Endometrial microvascular endothelial cells (primary cell): ENCODE data around the gene AHCYL2. TPM values are rescaled to one million over a fixed set of nuclear protein-coding genes. Genes with fewer than 3 reads are reported as not detected.

ENCODE experiments used
- in situ Hi-C: cut with HindIII; loops from 2 replicates; pipeline ENCODE4 v1.10.0; 2017; ENCODE audit warnings: low sequenced_read_pairs, low pct_unique_long_range_greater_than_20kb; ENCODE audit errors: inconsistent ontology term
- total RNA-seq: library from RNA; depleted of rRNA; stranded (reverse); fragments of >200 nt; gene quantifications from one replicate; pipeline ENCODE4 v1.2.3, GENCODE V29; 2015; ENCODE audit errors: inconsistent ontology term

The AHCYL2 gene
- total RNA-seq, result 6.3 TPM

DNA sequence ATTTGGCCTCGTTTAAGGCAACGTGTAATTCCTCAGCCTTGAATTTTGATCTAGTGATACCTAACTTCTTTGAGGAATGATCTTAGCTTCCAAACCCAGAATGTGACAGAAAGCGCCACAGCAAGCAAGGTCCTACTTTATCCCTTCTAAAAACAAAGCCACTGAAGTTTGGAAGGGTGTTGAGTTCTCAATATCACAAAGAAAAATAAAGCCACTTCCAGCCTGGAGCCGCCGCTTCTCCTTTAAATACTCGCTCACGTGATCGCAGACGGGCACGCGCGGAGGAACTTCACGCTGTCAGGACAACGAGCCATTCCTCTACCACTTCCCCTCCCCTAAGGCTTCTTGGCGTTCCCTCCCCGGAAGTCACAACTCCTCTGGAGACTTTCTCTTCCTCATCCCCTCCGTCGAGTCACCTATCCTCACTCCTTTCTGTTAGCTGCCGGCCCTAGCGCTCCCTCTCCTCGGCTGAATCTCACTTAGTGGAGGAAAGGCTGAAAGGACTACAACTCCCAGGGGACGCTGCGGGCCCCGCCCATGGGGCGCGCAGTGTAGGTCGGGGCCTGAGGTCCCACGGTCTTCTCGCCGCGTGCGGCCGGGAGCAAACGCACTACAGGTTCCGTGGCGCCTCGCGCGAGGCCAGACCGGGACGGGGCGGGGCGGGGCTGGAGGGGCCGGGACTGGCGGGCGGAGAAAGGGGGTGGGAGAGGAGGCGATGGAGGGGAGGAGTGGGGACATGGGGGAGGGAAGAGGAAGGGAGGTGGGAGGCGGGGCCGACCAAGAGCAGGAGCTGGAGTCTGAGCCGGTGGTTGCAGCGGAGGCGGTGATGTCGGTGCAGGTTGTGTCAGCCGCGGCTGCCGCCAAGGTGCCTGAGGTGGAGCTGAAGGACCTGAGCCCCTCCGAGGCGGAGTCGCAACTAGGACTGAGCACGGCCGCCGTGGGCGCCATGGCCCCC lies at the start of gene AHCYL2:
AHCYL2 (plus strand) TSS at position 780 of the 955 bp plus-strand sequence.
- in situ Hi-C loops, result no loop called here

DNA sequence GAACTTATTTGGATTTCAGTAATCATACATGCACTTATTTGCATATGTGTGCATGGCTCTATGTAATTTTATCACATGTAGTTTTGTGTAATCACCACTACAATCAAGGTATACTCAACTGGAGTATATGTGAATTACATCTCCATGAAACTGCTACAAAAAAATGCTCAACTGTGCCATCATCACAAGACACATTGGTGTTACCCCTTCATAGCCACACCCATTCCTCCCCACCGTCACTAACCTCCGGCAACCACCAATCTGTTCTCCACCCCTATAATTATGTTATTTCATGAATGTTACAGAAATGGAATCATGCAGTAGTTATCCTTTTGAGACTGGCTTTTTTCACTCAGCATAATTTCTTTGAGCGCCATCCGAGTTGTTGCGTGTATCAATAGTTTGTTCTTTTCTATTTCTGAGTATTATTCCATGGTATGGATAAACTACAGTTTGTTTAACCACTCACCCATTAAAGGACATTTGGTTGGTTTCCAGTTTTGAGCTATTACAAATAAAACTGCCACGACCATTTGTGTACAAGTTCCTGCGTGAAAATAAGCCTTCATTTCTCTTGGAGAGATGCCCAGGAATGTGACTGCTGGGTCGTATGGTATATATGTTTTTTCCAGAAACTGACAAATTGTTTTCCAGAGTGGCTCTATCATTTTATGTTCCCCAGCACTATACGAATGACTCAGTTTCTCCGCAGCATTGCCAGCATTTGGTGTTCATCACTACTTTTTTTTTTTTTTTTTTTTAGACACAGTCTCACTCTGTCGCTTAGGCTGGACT lies 47.7 kb upstream of the AHCYL2 start:
- in situ Hi-C loops, result no loop called here

GRCh38 chr7:129184981-129185670 lies 39.7 kb upstream of the AHCYL2 start:
- in situ Hi-C loops, result no loop called here

GRCh38 chr7:129186749-129187260 lies 38.0 kb upstream of the AHCYL2 start:
- in situ Hi-C loops, result no loop called here

GRCh38 chr7:129187681-129188371 lies 37.0 kb upstream of the AHCYL2 start:
- in situ Hi-C loops, result no loop called here

DNA sequence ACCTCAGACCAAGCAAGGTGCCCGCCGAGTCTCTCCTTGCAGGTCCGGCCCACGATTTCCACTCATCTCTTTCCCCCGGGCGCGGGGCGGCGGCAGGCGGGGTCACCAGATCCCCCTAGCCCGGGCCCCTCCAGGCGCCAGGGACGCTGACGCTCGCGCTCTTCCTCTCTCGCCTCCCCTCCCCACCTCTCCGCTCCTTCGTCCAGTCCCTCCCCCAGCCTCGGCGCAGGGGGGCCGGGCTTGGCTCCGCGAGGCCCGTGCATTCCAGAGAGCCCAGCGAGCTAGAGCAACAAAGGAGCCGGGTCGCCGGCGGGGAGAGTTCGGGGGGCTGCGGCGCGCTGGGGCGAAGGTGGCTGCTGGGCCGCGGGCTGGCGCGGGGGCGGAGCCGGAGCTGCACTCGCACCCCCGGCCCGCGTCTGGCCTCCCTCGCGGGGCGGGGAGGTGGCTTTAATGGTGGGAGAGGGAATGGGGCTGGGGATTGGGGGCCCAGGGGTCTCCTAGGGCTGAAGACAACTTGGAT lies 36.4 kb upstream of the AHCYL2 start, which contains the start of gene SMO:
SMO (plus strand) TSS at position 262 of the 520 bp plus-strand sequence. CDS start 519 bp downstream, outside the sequence.
- in situ Hi-C loops, result no loop called here

GRCh38 chr7:129188892-129189660 lies 35.8 kb upstream of the AHCYL2 start:
- in situ Hi-C loops, result no loop called here

GRCh38 chr7:129189661-129190310 lies 35.0 kb upstream of the AHCYL2 start:
- in situ Hi-C loops, result no loop called here

DNA sequence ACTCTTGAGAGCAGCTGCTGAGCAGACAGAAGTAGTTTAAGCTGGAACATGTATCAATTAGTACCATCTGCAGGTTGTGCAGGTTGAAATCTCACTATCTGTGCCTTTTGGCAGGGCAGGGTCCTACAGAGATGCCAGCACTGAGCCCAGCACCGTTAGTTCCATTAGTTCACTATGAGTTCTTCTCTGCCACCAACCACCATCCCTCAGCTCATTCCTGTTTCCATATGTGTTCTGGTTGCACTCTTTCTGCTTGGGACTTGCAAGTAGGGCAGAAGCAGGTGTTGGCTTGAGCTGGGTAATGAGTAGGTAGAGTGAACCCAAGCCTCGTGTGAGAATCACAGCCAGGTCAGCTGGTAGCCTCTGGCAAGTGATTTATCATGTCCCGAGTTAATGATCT lies 33.6 kb upstream of the AHCYL2 start:
- in situ Hi-C loops, result no loop called here

DNA sequence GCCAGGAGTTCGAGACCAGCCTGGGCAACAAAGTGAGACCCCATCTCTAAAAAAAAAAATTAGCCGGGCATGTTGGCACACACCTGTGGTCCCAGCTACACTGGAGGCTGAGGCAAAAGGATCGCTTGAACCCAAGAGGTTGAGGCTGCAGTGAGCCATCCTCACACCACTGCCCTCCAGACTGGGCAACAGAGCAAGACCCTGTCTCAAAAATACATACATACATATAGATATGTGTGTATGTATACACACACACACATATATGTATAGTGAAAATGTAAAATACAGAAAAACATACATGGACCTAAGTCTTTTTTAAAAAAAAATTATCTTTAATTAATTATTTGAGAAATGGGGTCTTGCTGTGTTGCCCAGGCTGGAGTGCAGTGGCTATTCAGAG lies 30.9 kb upstream of the AHCYL2 start:
- in situ Hi-C loops, result no loop called here

- in situ Hi-C loops, result no loop called here
Observed at GRCh38 chr7:129197771-129198170, 27.1 kb upstream of the AHCYL2 start.

DNA sequence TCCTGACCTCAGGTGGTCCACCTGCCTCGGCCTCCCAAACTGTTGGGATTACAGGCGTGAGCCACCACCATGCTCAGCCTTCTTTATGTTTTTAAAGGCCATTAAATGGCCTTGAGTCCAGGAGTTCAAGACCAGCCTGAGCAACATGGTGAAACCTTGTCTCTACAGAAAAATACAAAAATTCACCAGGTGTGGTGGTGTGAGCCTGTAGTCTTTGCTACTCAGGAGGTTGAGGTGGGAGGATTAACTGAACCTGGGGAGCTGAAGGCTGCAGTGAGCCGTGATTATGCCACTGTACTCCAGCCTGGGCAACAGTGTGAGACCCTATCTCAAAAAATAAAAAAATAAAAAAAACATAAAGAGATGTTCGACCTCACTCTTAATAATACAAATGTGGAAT lies 25.4 kb upstream of the AHCYL2 start:
- in situ Hi-C loops, result no loop called here

GRCh38 chr7:129202058-129202777 lies 22.6 kb upstream of the AHCYL2 start:
- in situ Hi-C loops, result no loop called here

DNA sequence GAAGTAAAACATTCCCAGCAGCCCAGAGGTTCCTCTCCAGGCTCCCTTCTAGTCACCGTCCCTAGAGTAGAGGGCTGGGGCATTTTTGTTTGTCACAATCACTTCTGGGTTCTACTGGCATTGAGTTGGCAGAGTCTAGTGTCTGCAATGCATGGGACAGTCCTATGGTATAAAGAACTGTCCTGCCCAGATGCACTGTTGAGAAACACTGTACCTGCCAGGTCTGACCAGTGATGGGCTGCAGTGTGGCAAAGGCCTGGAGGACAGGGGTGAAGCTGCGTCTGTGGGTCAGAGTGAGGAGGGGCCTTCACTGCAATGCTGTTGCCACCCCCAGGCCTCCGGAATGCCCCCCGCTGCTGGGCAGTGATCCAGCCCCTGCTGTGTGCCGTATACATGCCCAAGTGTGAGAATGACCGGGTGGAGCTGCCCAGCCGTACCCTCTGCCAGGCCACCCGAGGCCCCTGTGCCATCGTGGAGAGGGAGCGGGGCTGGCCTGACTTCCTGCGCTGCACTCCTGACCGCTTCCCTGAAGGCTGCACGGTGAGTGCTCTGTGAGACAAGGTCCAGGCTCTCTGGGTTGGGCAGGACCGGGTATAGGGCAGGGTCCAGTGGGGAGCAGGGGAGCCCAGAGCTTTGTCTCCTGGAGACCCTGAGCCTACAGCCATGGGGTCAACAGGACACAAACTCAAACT lies 21.6 kb upstream of the AHCYL2 start:
- in situ Hi-C loops, result no loop called here

- in situ Hi-C loops, result no loop called here
Observed at GRCh38 chr7:129205126-129205818, 19.6 kb upstream of the AHCYL2 start.
